Neural cell (in vitro differentiated cells): Measurements from ENCODE around the gene BIRC5.

Experiments used
- CTCF ChIP-seq: fragments of 450-650 bp; IDR thresholded peaks from 2 replicates; pipeline ENCODE4 v1.5.1; 2014; ENCODE audit warnings: antibody characterized with exemption, mild to moderate bottlenecking, moderate library complexity; ENCODE audit not compliant: poor library complexity, severe bottlenecking
- EZH2 ChIP-seq: fragments of 200-600, 300-800 bp; shearing (Covaris generic), sonication (generic); IDR thresholded peaks from 2 replicates; pipeline ENCODE4 v1.6.1; 2014; ENCODE audit warnings: antibody characterized with exemption, low read length, borderline replicate concordance, mild to moderate bottlenecking; ENCODE audit not compliant: insufficient read depth, poor library complexity, severe bottlenecking
- RAD21 ChIP-seq: fragments of 450-650 bp; conservative IDR thresholded peaks from 2 replicates; pipeline ENCODE4 v1.6.1; 2014; ENCODE audit warnings: antibody characterized with exemption, mild to moderate bottlenecking, moderate library complexity

GRCh38 chr17:78206298-78206697, 7.8 kb upstream of the BIRC5 start:
- no peak for TF ChIP-seq RAD21
- no peak for TF ChIP-seq CTCF
- no peak for TF ChIP-seq EZH2
